WTC11 (cell line): Measurements from ENCODE around the gene C1QTNF8.
"Not testable (repeated sequence)": the region's sequence is repeated elsewhere in the genome, so short reads cannot be mapped to it uniquely, and the experiment has no call there.

Experiments used
- TCF7 ChIP-seq: sonication (generic); formaldehyde crosslinking; IDR thresholded peaks from 2 replicates; pipeline ENCODE4 v1.8.0; 2022; ENCODE audit warnings: mild to moderate bottlenecking, low read depth, missing genetic modification reagents, moderate library complexity
- ZNF263 ChIP-seq: sonication (generic); formaldehyde crosslinking; IDR thresholded peaks from 2 replicates; pipeline ENCODE4 v1.8.1; 2022; ENCODE audit warnings: low read depth, mild to moderate bottlenecking, moderate library complexity, missing genetic modification reagents
- TF ChIP-seq, protein P1 (sequence below): fragments of 200-600 bp; IDR thresholded peaks from 2 replicates; pipeline ENCODE4 v1.8.0; 2022; ENCODE audit warnings: antibody characterized with exemption
- TF ChIP-seq, protein P2 (sequence below): sonication (generic); formaldehyde crosslinking; IDR thresholded peaks from 2 replicates; pipeline ENCODE4 v1.8.1; 2023; ENCODE audit warnings: mild to moderate bottlenecking, missing genetic modification reagents
- TF ChIP-seq, protein P3 (sequence below): sonication (generic); formaldehyde crosslinking; IDR thresholded peaks from 2 replicates; pipeline ENCODE4 v1.8.1; 2022; ENCODE audit warnings: low read depth, missing genetic modification reagents, borderline replicate concordance

DNA sequence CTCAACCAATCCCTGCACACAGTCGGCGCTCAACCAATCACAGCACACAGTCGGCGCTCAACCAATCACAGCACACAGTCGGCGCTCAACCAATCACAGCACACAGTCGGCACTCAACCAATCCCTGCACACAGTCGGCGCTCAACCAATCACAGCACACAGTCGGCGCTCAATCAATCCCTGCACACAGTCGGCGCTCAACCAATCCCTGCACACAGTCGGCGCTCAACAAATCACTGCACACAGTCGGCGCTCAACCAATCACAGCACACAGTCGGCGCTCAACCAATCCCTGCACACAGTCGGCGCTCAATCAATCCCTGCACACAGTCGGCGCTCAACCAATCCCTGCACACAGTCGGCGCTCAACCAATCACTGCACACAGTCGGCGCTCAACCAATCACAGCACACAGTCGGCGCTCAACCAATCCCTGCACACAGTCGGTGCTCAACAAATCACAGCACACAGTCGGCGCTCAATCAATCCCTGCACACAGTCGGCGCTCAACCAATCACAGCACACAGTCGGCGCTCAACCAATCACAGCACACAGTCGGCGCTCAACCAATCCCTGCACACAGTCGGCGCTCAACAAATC lies 3.3 kb downstream of the C1QTNF8 start:
- TF ChIP-seq, protein P1, sequence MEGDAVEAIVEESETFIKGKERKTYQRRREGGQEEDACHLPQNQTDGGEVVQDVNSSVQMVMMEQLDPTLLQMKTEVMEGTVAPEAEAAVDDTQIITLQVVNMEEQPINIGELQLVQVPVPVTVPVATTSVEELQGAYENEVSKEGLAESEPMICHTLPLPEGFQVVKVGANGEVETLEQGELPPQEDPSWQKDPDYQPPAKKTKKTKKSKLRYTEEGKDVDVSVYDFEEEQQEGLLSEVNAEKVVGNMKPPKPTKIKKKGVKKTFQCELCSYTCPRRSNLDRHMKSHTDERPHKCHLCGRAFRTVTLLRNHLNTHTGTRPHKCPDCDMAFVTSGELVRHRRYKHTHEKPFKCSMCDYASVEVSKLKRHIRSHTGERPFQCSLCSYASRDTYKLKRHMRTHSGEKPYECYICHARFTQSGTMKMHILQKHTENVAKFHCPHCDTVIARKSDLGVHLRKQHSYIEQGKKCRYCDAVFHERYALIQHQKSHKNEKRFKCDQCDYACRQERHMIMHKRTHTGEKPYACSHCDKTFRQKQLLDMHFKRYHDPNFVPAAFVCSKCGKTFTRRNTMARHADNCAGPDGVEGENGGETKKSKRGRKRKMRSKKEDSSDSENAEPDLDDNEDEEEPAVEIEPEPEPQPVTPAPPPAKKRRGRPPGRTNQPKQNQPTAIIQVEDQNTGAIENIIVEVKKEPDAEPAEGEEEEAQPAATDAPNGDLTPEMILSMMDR: not testable (repeated sequence)
- not testable (repeated sequence) for TF ChIP-seq TCF7, ZNF263 (CRISPR knock-in tag)
- TF ChIP-seq, protein P2, sequence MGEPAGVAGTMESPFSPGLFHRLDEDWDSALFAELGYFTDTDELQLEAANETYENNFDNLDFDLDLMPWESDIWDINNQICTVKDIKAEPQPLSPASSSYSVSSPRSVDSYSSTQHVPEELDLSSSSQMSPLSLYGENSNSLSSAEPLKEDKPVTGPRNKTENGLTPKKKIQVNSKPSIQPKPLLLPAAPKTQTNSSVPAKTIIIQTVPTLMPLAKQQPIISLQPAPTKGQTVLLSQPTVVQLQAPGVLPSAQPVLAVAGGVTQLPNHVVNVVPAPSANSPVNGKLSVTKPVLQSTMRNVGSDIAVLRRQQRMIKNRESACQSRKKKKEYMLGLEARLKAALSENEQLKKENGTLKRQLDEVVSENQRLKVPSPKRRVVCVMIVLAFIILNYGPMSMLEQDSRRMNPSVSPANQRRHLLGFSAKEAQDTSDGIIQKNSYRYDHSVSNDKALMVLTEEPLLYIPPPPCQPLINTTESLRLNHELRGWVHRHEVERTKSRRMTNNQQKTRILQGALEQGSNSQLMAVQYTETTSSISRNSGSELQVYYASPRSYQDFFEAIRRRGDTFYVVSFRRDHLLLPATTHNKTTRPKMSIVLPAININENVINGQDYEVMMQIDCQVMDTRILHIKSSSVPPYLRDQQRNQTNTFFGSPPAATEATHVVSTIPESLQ (CRISPR knock-in tag): not testable (repeated sequence)
- TF ChIP-seq, protein P3, sequence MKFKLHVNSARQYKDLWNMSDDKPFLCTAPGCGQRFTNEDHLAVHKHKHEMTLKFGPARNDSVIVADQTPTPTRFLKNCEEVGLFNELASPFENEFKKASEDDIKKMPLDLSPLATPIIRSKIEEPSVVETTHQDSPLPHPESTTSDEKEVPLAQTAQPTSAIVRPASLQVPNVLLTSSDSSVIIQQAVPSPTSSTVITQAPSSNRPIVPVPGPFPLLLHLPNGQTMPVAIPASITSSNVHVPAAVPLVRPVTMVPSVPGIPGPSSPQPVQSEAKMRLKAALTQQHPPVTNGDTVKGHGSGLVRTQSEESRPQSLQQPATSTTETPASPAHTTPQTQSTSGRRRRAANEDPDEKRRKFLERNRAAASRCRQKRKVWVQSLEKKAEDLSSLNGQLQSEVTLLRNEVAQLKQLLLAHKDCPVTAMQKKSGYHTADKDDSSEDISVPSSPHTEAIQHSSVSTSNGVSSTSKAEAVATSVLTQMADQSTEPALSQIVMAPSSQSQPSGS (CRISPR knock-in tag): not testable (repeated sequence)
